ENCODE results near the gene MTHFSD.

Gene MTHFSD

GRCh38 chr16:86490859-86491639, 64.0 kb downstream of the MTHFSD start:
- Mint-ChIP-seq H3K36me3 (no peaks in the 10 kb centered on the region), H3K27ac (no peak overlapping the region), H3K9me3 (no peaks in the 10 kb centered on the region), H3K4me1 (no peaks in the 10 kb centered on the region), H3K27me3 (peaks cover 73% of the 10 kb centered on the region), H3K4me3 (no peak overlapping the region)
- DNase-seq, result peak; percentile 13
- CTCF ChIA-PET, result no interaction called here

GRCh38 chr16:86485746-86486145, 69.3 kb downstream of the MTHFSD start:
- Mint-ChIP-seq H3K9me3 (peaks cover 2% of the 10 kb centered on the region), H3K36me3 (no peaks in the 10 kb centered on the region), H3K27me3 (peaks cover 29% of the 10 kb centered on the region), H3K27ac (no peak overlapping the region), H3K4me3 (no peak overlapping the region), H3K4me1 (no peaks in the 10 kb centered on the region)
- CTCF ChIA-PET, result no interaction called here
- DNase-seq, result peak; percentile 3

DNA sequence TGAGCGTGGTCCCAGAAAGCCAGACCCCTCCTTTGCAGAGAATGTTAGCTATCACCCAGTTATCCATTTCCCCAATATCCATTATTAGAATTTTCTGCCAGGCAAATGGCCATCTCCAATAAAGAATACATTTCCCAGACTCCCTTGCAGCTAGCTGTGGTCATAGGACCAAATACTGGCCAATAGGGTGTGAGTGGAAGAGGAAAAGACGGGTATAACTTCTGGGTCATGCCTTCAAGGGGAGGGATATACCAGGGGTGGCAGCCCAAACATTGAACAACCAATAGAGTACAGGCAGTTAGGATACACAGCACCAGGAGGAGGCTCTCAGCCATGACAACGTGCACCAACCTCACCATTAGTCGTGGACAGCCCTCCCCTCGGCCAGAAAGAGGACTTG, 70.8 kb downstream of the MTHFSD start:
- Mint-ChIP-seq H3K4me3 (no peak overlapping the region), H3K36me3 (no peaks in the 10 kb centered on the region), H3K27ac (no peak overlapping the region), H3K9me3 (peaks cover 2% of the 10 kb centered on the region), H3K4me1 (no peaks in the 10 kb centered on the region), H3K27me3 (peaks cover 28% of the 10 kb centered on the region)
- CTCF ChIA-PET, result no interaction called here
- no peak for DNase-seq

- no peaks in the 10 kb centered on the region for H3K36me3 Mint-ChIP-seq
- no peak for DNase-seq
- H3K9me3 Mint-ChIP-seq, result peaks cover 2% of the 10 kb centered on the region
These were observed 73.4 kb downstream of the MTHFSD start for GRCh38 chr16:86481607-86482006.

GRCh38 chr16:86480444-86480843, 74.6 kb downstream of the MTHFSD start:
- no peak overlapping the region for H3K4me3 Mint-ChIP-seq
- H3K27me3 Mint-ChIP-seq, result peaks cover 25% of the 10 kb centered on the region
- no peaks in the 10 kb centered on the region for H3K4me1 Mint-ChIP-seq
- no peak for DNase-seq
- H3K27ac Mint-ChIP-seq, result no peak overlapping the region
- peaks cover 2% of the 10 kb centered on the region for H3K9me3 Mint-ChIP-seq
- CTCF ChIA-PET, result no interaction called here
- no peaks in the 10 kb centered on the region for H3K36me3 Mint-ChIP-seq

More at GRCh38 chr16:86481607-86482006, 73.4 kb downstream of the MTHFSD start:
- H3K27ac Mint-ChIP-seq, result no peak overlapping the region
- H3K27me3 Mint-ChIP-seq, result peaks cover 30% of the 10 kb centered on the region
- CTCF ChIA-PET, result no interaction called here
- no peaks in the 10 kb centered on the region for H3K4me1 Mint-ChIP-seq
- no peak overlapping the region for H3K4me3 Mint-ChIP-seq
